OCI-LY1 (cell line): ENCODE data around the gene YWHAH.

Experiments
- H2AFZ ChIP-seq: fragments of 200-600 bp; sonication (generic), shearing (Covaris generic); 2 replicates; pipeline ENCODE4 v1.6.0; 2014; ENCODE audit warnings: antibody characterized with exemption, mild to moderate bottlenecking, low read length
- H3F3A ChIP-seq: fragments of 200-600 bp; sonication (generic), shearing (Covaris generic); 2 replicates; pipeline ENCODE4 v1.6.0; 2014; ENCODE audit warnings: mild to moderate bottlenecking, antibody characterized with exemption, low read length, moderate library complexity; ENCODE audit not compliant: insufficient read depth
- H3K27ac ChIP-seq: fragments of 200-600 bp; sonication (generic); 2 replicates; pipeline ENCODE4 v1.5.1; 2014; ENCODE audit warnings: low read length, mixed run types, mild to moderate bottlenecking, low read depth; ENCODE audit not compliant: poor library complexity, severe bottlenecking
- H3K27me3 ChIP-seq: fragments of 200-600 bp; sonication (generic); 2 replicates; pipeline ENCODE4 v1.6.0; 2014; ENCODE audit warnings: antibody characterized with exemption, mild to moderate bottlenecking, low read length, moderate library complexity; ENCODE audit not compliant: insufficient read depth
- H3K36me3 ChIP-seq: fragments of 200-600 bp; sonication (generic); 2 replicates; pipeline ENCODE4 v1.6.1; 2014; ENCODE audit warnings: mild to moderate bottlenecking, antibody characterized with exemption, low read length, moderate library complexity, mixed read lengths; ENCODE audit not compliant: insufficient read depth
- H3K4me1 ChIP-seq: fragments of 200-600 bp; sonication (generic); 2 replicates; pipeline ENCODE4 v1.5.1; 2014; ENCODE audit warnings: mild to moderate bottlenecking, low read length, moderate library complexity; ENCODE audit not compliant: insufficient read depth, severe bottlenecking
- H3K4me2 ChIP-seq: fragments of 200-600 bp; sonication (generic), shearing (Covaris generic); 2 replicates; pipeline ENCODE4 v1.6.1; 2014; ENCODE audit warnings: low read length
- H3K4me3 ChIP-seq: fragments of 200-600 bp; sonication (generic); 2 replicates; pipeline ENCODE4 v1.5.1; 2014; ENCODE audit warnings: low read length, low read depth, mild to moderate bottlenecking, mixed read lengths; ENCODE audit not compliant: poor library complexity, severe bottlenecking
- H3K79me2 ChIP-seq: fragments of 200-600 bp; shearing (Covaris generic); 2 replicates; pipeline ENCODE4 v1.6.1; 2016; ENCODE audit warnings: mixed run types, low read length, mixed read lengths; ENCODE audit not compliant: insufficient read depth
- H3K9ac ChIP-seq: fragments of 200-600 bp; sonication (generic), shearing (Covaris generic); 2 replicates; pipeline ENCODE4 v1.6.1; 2014; ENCODE audit warnings: mild to moderate bottlenecking, low read length, mixed read lengths
- H3K9me2 ChIP-seq: fragments of 200-600 bp; sonication (generic), shearing (Covaris generic); 2 replicates; pipeline ENCODE4 v1.6.1; 2014; ENCODE audit warnings: low read depth, mild to moderate bottlenecking, low read length, mixed read lengths
- H3K9me3 ChIP-seq: fragments of 200-600 bp; shearing (Covaris generic); 2 replicates; pipeline ENCODE4 v1.6.1; 2014; ENCODE audit warnings: low read length, mixed read lengths
- H4K20me1 ChIP-seq: fragments of 200-600 bp; sonication (generic), shearing (Covaris generic); 2 replicates; pipeline ENCODE4 v1.6.0; 2016; ENCODE audit warnings: mild to moderate bottlenecking, low read length; ENCODE audit not compliant: insufficient read depth
- CTCF ChIP-seq: fragments of 200-600 bp; sonication (generic), shearing (Covaris generic); IDR thresholded peaks from 2 replicates; pipeline ENCODE4 v1.5.1; 2017; ENCODE audit warnings: mild to moderate bottlenecking, antibody characterized with exemption, low read length, moderate library complexity, mixed read lengths
- EZH2 ChIP-seq: fragments of 200-600 bp; sonication (generic), shearing (Covaris generic); IDR thresholded peaks from 2 replicates; pipeline ENCODE4 v1.8.0; 2017; ENCODE audit warnings: borderline replicate concordance, mixed run types, mild to moderate bottlenecking, antibody characterized with exemption, low read length, moderate library complexity, mixed read lengths

Gene YWHAH

DNA sequence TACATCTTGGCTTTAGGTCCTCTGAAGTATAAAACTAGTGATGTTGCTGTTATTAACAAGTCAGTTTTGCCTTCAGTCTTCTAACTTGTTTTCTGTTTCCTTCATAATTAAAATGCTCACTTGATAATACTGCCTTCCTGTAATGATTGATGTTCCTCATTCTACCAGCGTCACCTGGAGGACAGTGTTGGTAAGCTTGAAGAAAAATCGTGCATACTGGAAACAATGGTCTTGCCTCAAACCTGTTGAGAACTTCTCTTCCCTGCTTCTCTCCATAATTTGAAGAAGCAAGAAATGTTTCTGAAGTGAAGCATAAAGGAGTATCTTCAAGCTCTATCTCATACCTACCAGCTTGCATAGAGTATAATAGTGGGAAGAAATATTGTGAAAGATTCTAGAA lies 3.0 kb downstream of the YWHAH start:
- Histone ChIP-seq H3K27ac (peak overlapping the region; percentile 74), H3K4me3 (no peak overlapping the region), H3K36me3 (peaks cover 48% of the 10 kb centered on the region), H4K20me1 (no peaks in the 10 kb centered on the region), H3K9me3 (no peaks in the 10 kb centered on the region), H3K4me1 (peaks cover 31% of the 10 kb centered on the region), H3K79me2 (peaks cover 60% of the 10 kb centered on the region), H3K9ac (no peak overlapping the region), H3F3A (0 out of 2 replicates have a peak, but pooled peaks cover 6% of the 10 kb centered on the region), H3K9me2 (no peaks in the 10 kb centered on the region), H2AFZ (no peak overlapping the region), H3K4me2 (peak overlapping the region; percentile 78), H3K27me3 (no peaks in the 10 kb centered on the region)
- TF ChIP-seq EZH2 (no peak), CTCF (peak; percentile 88)

DNA sequence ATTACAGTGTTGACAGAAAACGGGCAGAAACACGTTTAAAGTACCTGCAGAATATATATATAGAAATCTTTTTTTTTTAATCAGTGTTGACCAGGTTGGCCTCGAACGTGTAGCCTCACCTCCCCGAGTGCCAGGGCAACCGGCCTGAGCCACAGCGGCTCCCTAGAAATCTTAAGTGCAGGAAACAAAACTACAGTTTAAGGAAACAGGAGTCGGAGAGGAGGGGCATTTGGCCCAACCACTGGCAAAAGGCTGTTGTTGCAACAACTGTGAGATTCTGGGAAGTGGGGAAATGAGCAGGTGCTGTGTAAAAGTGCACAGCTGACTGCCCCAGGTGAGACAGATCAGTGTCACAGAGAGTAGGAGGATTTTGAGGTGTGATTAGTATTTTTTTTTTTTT lies 3.7 kb downstream of the YWHAH start:
- Histone ChIP-seq H3F3A (0 out of 2 replicates have a peak, but pooled peaks cover 6% of the 10 kb centered on the region), H3K79me2 (peaks cover 67% of the 10 kb centered on the region), H3K4me2 (no peak overlapping the region), H3K9me3 (no peaks in the 10 kb centered on the region), H4K20me1 (no peaks in the 10 kb centered on the region), H3K4me1 (peaks cover 31% of the 10 kb centered on the region), H3K4me3 (no peak overlapping the region), H3K27ac (no peak overlapping the region), H3K9ac (no peak overlapping the region), H3K9me2 (no peaks in the 10 kb centered on the region), H3K36me3 (peaks cover 53% of the 10 kb centered on the region), H3K27me3 (no peaks in the 10 kb centered on the region), H2AFZ (no peak overlapping the region)
- TF ChIP-seq CTCF, result no peak

- no peaks in the 10 kb centered on the region for H3K27me3 ChIP-seq
- H2AFZ ChIP-seq, result no peak overlapping the region
- no peak overlapping the region for H3K4me2 ChIP-seq
- H3K79me2 ChIP-seq, result peaks cover 78% of the 10 kb centered on the region
- TF ChIP-seq CTCF (no peak), EZH2 (no peak)
- H3F3A ChIP-seq, result 0 out of 2 replicates have a peak, but pooled peaks cover 6% of the 10 kb centered on the region
- H3K36me3 ChIP-seq, result peaks cover 64% of the 10 kb centered on the region
- peaks cover 24% of the 10 kb centered on the region for H3K4me1 ChIP-seq
- H3K9ac ChIP-seq, result no peak overlapping the region
- no peaks in the 10 kb centered on the region for H3K9me2 ChIP-seq
- no peak overlapping the region for H3K4me3 ChIP-seq
- H4K20me1 ChIP-seq, result no peaks in the 10 kb centered on the region
- H3K27ac ChIP-seq, result no peak overlapping the region
- H3K9me3 ChIP-seq, result no peaks in the 10 kb centered on the region
Measured at GRCh38 chr22:31950226-31950625, 5.9 kb downstream of the YWHAH start.
